Activated CD4-positive, alpha-beta T cell treated with anti-CD3 and anti-CD28 coated beads, Interleukin-2, amount 10 ng/mL, durations not matched to agents 24 days and 14 days (primary cell): Measurements from ENCODE around the gene STK10. TPM values are rescaled to one million over a fixed set of nuclear protein-coding genes. Genes with fewer than 3 reads are reported as not detected.

Experiments
- DNase-seq: peaks from one replicate; pipeline ENCODE4 v3.0.0; 2022
- H3K27ac Mint-ChIP-seq: one replicate; pipeline ENCODE4 v1.8.0; 2022; ENCODE audit warnings: mild to moderate bottlenecking, mixed read lengths
- H3K27me3 Mint-ChIP-seq: one replicate; pipeline ENCODE4 v1.8.0; 2022; ENCODE audit warnings: mixed read lengths
- H3K36me3 Mint-ChIP-seq: one replicate; pipeline ENCODE4 v1.8.0; 2022; ENCODE audit warnings: low read depth, mild to moderate bottlenecking, mixed read lengths
- H3K4me1 Mint-ChIP-seq: one replicate; pipeline ENCODE4 v1.8.0; 2021; ENCODE audit warnings: mixed read lengths
- H3K4me3 Mint-ChIP-seq: one replicate; pipeline ENCODE4 v1.8.0; 2022; ENCODE audit warnings: mild to moderate bottlenecking, moderate library complexity, mixed read lengths
- H3K9me3 Mint-ChIP-seq: one replicate; pipeline ENCODE4 v1.8.0; 2021; ENCODE audit warnings: mixed read lengths
- intact Hi-C: fragments of 100-400 bp; cut with micrococcal nuclease; formaldehyde crosslinking; loops from one replicate; pipeline ENCODE4 v1.15.1; 2023
- total RNA-seq: library from RNA; stranded (reverse); gene quantifications from 2 replicates; pipeline ENCODE4 v1.2.3, GENCODE V29; 2022

Gene STK10
- total RNA-seq, 1 donor from 2014 or later = 87.9 TPM

DNA sequence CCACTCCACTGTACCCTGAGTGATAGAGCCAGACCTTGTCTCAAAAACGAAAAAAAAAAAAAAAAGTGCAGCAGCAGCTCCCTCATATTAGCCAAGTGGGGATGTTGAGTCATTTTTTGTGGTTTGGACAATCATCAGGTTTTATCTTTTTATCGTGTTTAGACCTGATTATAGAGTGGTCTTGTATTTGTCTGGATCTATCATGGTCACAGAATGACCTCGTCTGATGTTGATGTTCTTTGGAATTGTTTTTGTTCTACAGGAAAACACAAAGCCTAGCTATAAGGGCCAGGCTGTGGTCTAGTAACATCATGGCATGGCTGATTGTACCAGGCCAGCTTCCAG lies 179.9 kb downstream of the STK10 start:
- Mint-ChIP-seq H3K27me3 (no peaks in the 10 kb centered on the region), H3K27ac (peak overlapping the region; percentile 99), H3K4me3 (peak overlapping the region; percentile 99), H3K36me3 (peaks cover 18% of the 10 kb centered on the region), H3K9me3 (no peaks in the 10 kb centered on the region), H3K4me1 (peaks cover 32% of the 10 kb centered on the region)
- intact Hi-C loops = no loop called here
- no peak for DNase-seq

DNA sequence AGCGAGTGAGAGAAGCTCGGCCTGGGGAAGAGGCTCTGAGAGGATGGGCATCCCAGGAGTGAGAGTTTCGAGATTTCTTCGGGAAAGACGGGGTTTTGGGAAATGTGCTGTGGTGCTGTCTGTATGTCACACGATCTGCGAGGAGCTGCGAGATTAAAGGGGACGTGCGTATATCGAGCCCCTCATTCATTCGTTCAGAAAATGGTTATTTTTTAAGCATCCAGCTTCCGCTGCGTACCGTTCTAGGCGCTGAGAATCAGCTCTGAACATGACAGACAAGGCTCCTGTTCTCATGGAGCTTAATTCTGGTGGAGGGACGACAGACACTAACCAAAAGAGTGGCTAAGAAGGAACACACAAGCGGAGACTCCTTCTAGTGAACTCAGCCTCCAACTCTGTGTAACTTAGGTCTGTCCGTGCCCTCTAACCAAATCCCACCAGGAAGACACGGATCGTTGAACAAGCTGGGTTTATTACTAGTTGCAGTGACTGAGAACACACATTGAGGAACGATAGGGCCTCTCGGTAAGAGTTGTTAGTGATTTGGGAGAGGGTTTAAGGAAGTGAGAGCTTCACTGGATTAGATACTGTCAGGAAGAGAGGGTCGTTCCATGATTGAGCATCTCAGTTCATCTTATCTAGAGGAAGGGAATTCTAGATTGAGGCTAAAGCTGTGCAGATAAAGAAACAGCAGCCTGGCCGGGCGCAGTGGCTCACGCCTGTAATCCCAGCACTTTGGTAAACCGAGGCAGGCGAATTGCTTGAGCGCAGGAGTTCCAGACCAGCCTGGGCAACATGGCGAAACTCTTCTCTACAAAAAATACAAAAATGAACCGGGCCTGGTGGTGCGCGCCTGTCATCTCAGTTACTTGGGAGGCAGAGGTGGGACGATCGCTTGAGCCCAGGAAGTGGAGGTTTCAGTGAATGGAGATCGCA lies 180.6 kb downstream of the STK10 start:
- Mint-ChIP-seq H3K4me3 (peak overlapping the region; percentile 99), H3K9me3 (no peaks in the 10 kb centered on the region), H3K4me1 (peaks cover 37% of the 10 kb centered on the region), H3K27ac (peak overlapping the region; percentile 99), H3K36me3 (peaks cover 18% of the 10 kb centered on the region), H3K27me3 (no peaks in the 10 kb centered on the region)
- intact Hi-C loops = loop anchor here (2.0 kb wide), 4 partner anchors 33 to 1049 kb away; partner anchors contain the start of gene CREBRF
- no peak for DNase-seq

DNA sequence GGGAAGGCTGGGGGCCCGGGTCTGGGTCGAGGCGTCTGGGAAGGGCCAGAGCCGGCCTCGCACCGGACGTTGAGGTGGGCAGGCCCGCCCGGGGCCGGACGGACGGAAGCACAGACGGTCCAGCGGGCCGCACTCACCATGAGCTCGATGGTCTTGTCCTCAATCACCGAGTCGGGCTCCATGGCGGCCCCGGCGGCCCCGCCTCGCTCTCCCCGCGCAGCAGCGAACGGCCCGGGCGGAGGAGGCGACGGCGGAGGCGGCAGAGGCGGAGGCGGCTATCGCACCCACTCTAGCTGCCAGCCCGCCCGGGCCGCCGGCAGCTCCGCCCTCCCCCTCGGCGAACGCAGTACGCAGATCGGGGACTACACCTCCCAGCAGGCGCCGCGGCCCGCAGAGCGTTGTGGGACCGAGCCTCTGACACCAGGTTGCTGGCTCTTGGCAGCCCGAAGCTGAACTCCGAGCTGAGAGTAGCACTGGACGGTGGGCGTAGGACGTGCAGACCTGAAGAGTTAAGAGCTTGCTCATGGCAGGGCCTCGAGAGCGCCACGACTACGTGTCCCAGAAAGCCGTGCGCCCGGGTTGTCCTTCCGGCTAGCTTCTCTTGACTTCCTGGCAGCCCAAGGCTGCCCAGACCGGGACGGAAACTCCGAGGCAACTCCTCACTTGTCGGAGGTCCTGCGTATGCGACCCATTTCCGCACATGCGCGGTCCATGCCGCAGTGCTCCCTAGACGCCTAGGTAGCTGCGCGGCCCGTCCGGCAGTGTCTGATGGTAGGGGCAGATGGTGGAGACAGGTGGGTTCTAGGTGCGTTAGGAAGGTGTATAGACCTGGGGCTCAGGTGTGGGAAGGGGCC lies 181.5 kb downstream of the STK10 start, which contains the start of gene FBXW11:
Gene FBXW11, minus strand, starts transcription at position 318 of the 854 bp plus-strand sequence. Its CDS starts 136 bp downstream, at position 182.
- H3K4me3 Mint-ChIP-seq = peak within 1 kb of the TSS; percentile 99
- no peaks in the 10 kb centered on the region for H3K27me3 Mint-ChIP-seq
- H3K4me1 Mint-ChIP-seq = peaks cover 46% of the 10 kb centered on the region
- H3K36me3 Mint-ChIP-seq = peaks cover 21% of the 10 kb centered on the region
- peak; percentile 98 for DNase-seq
- H3K9me3 Mint-ChIP-seq = no peaks in the 10 kb centered on the region
- intact Hi-C loops = loop anchor here (1.0 to 2.0 kb wide), 8 partner anchors 34 to 1050 kb away; partner anchors contain the start of genes CREBRF, NPM1 and STK10
- peak within 1 kb of the TSS; percentile 99 for H3K27ac Mint-ChIP-seq

GRCh38 chr5:172005708-172006320 lies 182.2 kb downstream of the STK10 start:
- Mint-ChIP-seq H3K4me1 (peaks cover 52% of the 10 kb centered on the region), H3K27me3 (no peaks in the 10 kb centered on the region), H3K4me3 (peak overlapping the region; percentile 99), H3K9me3 (no peaks in the 10 kb centered on the region), H3K27ac (peak overlapping the region; percentile 96), H3K36me3 (peaks cover 23% of the 10 kb centered on the region)
- intact Hi-C loops = loop anchor here (1.0 to 2.0 kb wide), 11 partner anchors 21 to 1051 kb away; partner anchors contain the start of genes CREBRF, NPM1 and STK10
- DNase-seq = peak; percentile 78

GRCh38 chr5:172004824-172005237 lies 183.2 kb downstream of the STK10 start:
- peaks cover 29% of the 10 kb centered on the region for H3K36me3 Mint-ChIP-seq
- peaks cover 58% of the 10 kb centered on the region for H3K4me1 Mint-ChIP-seq
- intact Hi-C loops = loop anchor here (1.0 kb wide), 4 partner anchors 16 to 106 kb away; no protein-coding TSS in a partner anchor
- peak; percentile 72 for DNase-seq
- H3K9me3 Mint-ChIP-seq = no peaks in the 10 kb centered on the region
- H3K27ac Mint-ChIP-seq = peak overlapping the region; percentile 96
- H3K27me3 Mint-ChIP-seq = no peaks in the 10 kb centered on the region
- H3K4me3 Mint-ChIP-seq = peak overlapping the region; percentile 99

GRCh38 chr5:172003746-172004145 lies 184.3 kb downstream of the STK10 start:
- Mint-ChIP-seq H3K27me3 (no peaks in the 10 kb centered on the region), H3K4me3 (peak overlapping the region; percentile 51), H3K36me3 (peaks cover 29% of the 10 kb centered on the region), H3K4me1 (peaks cover 64% of the 10 kb centered on the region), H3K9me3 (no peaks in the 10 kb centered on the region), H3K27ac (peak overlapping the region; percentile 66)
- intact Hi-C loops = loop anchor here (1.0 kb wide), 1 partner anchor 14 kb away; no protein-coding TSS in a partner anchor
- no peak for DNase-seq

DNA sequence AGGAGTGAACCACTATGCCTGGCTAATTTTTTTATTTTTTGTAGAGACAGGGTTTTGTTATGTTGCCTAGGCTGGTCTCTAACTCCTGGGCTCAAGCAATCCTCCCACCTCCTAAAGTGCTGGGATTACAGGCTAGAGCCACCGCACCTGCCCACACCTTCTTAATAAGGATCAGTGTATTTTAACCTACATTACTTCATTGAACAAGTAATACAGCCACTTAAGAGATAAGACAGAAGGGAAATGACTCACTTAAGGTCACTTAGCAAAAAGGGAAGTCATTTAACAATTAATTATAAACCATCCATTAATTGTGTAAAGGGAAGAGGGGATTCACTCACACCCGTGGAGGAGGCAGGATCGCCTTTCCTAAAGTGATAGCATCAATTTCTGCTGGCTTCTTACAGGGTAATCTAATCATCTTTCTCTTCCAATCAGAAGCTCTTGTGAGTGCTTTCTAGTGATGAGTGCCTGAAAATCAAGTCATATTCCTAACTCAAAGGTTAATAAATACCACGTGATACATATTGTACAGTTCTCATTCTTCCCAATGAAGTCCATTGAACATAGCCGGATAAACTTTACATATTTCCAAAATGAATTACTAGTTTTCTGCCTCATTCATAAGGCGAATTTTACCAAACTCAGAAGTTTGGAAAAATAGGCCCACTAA lies 185.0 kb downstream of the STK10 start:
- peak overlapping the region; percentile 51 for H3K4me3 Mint-ChIP-seq
- peak overlapping the region; percentile 37 for H3K27ac Mint-ChIP-seq
- DNase-seq = no peak
- no peaks in the 10 kb centered on the region for H3K27me3 Mint-ChIP-seq
- no peaks in the 10 kb centered on the region for H3K9me3 Mint-ChIP-seq
- peaks cover 29% of the 10 kb centered on the region for H3K36me3 Mint-ChIP-seq
- intact Hi-C loops = no loop called here
- H3K4me1 Mint-ChIP-seq = peaks cover 62% of the 10 kb centered on the region

DNA sequence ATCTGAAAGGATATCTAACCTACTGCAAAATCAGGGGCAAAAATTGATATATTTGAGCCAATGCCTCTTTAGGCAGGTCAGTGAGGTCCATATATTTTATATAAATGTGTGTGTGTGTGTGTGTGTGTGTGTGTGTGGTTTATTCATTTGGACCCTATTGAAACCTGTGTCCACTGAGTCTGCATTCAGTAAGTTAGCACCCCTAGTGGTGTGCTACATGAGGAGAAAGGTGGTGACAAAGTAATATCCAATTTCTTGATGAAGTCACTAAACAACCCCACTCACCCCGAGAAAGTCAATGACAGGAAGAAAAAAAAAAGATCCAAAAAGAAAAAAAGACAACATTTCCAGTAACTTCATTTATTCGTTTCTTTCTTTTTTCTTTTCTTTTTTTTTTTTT lies 185.7 kb downstream of the STK10 start:
- DNase-seq = peak; percentile 68
- Mint-ChIP-seq H3K27me3 (no peaks in the 10 kb centered on the region), H3K27ac (peak overlapping the region; percentile 56), H3K36me3 (peaks cover 29% of the 10 kb centered on the region), H3K4me1 (peaks cover 58% of the 10 kb centered on the region), H3K4me3 (no peak overlapping the region), H3K9me3 (no peaks in the 10 kb centered on the region)
- intact Hi-C loops = no loop called here

DNA sequence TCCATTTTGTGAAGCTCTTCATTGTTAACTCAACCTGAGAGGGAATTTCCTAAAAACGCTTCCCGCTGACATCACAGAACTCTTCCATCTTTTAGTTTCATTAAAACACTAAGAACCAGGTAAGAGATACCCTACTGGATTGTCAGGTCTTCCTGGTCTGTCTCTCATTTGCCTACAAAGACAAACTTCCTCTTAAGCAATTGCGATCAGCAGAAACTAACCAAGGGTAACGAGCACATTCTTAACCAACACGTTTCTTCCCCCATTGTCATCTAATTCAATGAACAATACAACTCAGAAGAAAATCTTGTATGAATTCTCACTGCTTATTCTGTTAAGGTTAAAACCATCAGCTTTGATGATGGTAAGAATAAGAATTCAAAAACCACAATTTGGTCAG lies 188.1 kb downstream of the STK10 start:
- intact Hi-C loops = no loop called here
- no peak overlapping the region for H3K4me3 Mint-ChIP-seq
- no peaks in the 10 kb centered on the region for H3K9me3 Mint-ChIP-seq
- no peak for DNase-seq
- no peak overlapping the region for H3K27ac Mint-ChIP-seq
- peaks cover 21% of the 10 kb centered on the region for H3K36me3 Mint-ChIP-seq
- H3K4me1 Mint-ChIP-seq = peaks cover 51% of the 10 kb centered on the region
- no peaks in the 10 kb centered on the region for H3K27me3 Mint-ChIP-seq

DNA sequence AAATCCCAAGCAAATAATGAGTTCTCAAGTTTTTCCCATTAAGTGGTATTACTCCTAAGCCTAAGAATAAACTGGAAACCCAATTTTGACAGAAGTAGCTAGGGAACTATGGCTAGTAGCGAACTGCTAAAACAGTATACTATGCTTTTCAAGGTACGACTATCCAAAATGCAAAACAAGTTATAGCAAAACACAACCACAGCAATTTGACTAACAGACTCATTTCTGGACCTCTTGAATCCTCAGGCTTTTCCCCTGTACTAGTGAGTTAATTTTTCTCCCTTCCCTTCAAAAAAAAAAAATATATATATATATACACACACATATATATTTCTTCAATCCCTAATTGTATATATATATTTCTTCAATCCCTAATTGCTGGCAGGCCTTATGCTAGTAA lies 188.9 kb downstream of the STK10 start:
- H3K36me3 Mint-ChIP-seq = peaks cover 22% of the 10 kb centered on the region
- H3K9me3 Mint-ChIP-seq = no peaks in the 10 kb centered on the region
- H3K27me3 Mint-ChIP-seq = no peaks in the 10 kb centered on the region
- DNase-seq = no peak
- H3K27ac Mint-ChIP-seq = no peak overlapping the region
- H3K4me3 Mint-ChIP-seq = no peak overlapping the region
- intact Hi-C loops = no loop called here
- peaks cover 48% of the 10 kb centered on the region for H3K4me1 Mint-ChIP-seq

DNA sequence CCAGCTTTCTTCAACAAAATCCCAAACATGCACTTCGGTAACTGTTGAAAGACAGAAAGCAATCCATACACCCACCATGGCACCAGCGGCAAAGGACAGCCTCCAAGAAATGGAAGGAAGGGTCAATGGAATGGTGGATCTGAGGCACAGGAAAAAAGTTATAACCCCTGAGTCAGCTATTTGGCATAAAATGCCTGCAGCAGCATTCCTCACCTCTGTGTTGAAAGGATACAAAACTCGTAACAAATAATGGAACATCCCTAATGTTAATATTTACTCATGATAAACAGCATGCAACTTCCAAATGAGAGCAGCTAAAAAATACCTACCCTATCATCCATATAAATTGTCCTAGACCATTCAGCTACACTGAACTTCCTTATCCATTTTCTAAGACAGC lies 191.0 kb downstream of the STK10 start:
- Mint-ChIP-seq H3K36me3 (peaks cover 29% of the 10 kb centered on the region), H3K27ac (no peak overlapping the region), H3K4me3 (no peak overlapping the region), H3K9me3 (no peaks in the 10 kb centered on the region), H3K27me3 (no peaks in the 10 kb centered on the region), H3K4me1 (peaks cover 34% of the 10 kb centered on the region)
- intact Hi-C loops = no loop called here
- DNase-seq = no peak

DNA sequence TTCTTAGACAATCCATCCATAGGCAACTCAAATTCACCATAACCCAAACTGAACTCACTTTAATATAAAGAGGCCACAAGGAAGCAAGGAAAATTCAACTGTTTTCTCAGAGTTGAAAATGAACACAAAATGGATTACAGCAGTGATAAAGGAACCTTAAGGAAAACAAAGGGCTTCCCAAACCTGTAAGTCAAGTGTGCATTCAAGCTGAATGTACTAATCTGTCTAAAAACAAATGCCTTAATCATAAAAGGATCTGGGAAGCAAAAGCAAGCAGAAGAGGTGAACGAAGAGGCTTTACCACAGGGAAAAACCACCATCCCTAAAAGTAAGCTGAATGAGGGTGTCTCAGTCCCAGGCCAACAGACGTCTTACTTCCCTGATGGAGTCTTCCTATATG lies 195.2 kb downstream of the STK10 start:
- H3K27ac Mint-ChIP-seq = no peak overlapping the region

DNA sequence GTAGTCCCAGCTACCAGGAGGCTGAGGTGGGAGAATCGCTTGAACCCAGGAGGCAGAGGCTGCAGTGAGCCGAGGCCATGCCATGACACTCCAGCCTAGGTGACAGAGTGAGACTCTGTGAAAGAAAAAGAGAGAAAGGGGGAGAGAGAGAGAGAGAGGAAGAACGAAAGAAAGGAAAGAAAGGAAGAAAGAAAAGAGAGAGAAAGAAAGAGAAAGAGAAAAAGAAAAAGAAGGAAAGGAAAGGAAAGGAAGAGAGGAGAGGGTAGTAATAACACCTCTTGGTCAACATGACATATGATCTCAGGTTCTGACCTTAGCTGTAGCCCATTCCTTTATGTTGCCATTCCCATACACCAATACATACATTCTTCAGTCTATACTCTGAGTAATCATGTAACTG lies 195.7 kb downstream of the STK10 start:
- H3K27ac Mint-ChIP-seq = no peak overlapping the region
- H3K36me3 Mint-ChIP-seq = peaks cover 42% of the 10 kb centered on the region
- intact Hi-C loops = no loop called here

More for the DNA sequence above, 195.2 kb downstream of the STK10 start:
- no peaks in the 10 kb centered on the region for H3K27me3 Mint-ChIP-seq
- no peak overlapping the region for H3K4me3 Mint-ChIP-seq
- peaks cover 39% of the 10 kb centered on the region for H3K36me3 Mint-ChIP-seq
- no peak for DNase-seq
- H3K4me1 Mint-ChIP-seq = peaks cover 17% of the 10 kb centered on the region
- intact Hi-C loops = no loop called here
- no peaks in the 10 kb centered on the region for H3K9me3 Mint-ChIP-seq

More for the DNA sequence above, 195.7 kb downstream of the STK10 start:
- DNase-seq = no peak
- Mint-ChIP-seq H3K27me3 (no peaks in the 10 kb centered on the region), H3K9me3 (no peaks in the 10 kb centered on the region), H3K4me1 (peaks cover 16% of the 10 kb centered on the region), H3K4me3 (no peak overlapping the region)
